Fibroblast of pulmonary artery (primary cell): ENCODE results near the gene SIGLEC6.
"Not testable (repeated sequence)": the region's sequence is repeated elsewhere in the genome, so short reads cannot be mapped to it uniquely, and the experiment has no call there.

Experiments
- DNase-seq: peaks from one replicate; pipeline ENCODE4 v3.0.0-alpha.2; 2010; ENCODE audit warnings: low read depth
- H3K4me3 ChIP-seq: replicated peaks from 2 replicates; pipeline ENCODE4 v1.5.1; 2011; ENCODE audit warnings: low read depth, mild to moderate bottlenecking, control low read depth, low read length, moderate library complexity
- TF ChIP-seq, protein P1 (sequence below): IDR thresholded peaks from 2 replicates; pipeline ENCODE4 v1.5.1; 2011; ENCODE audit warnings: mild to moderate bottlenecking, control low read depth, low read length, inconsistent platforms; ENCODE audit errors: missing control alignments

Gene SIGLEC6

DNA sequence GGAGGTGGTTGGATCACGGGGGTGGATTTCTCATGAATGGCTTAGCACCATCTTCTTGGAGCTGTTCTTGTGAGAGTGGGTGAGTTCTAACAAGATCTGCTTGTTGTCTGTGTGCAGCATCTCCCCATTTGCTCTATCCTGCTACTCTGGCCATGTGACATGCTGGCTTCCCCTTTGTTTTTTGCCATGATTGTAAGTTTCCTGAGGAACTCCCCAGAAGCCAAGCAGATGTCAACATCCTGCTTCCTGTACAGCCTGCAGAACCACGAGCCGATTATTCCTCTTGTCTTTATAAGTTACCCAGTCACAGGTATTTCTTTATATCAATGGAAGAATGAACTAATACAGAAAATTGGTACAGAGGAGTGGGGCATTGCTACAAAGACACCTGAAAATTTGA, 27.6 kb downstream of the SIGLEC6 start:
- TF ChIP-seq, protein P1, sequence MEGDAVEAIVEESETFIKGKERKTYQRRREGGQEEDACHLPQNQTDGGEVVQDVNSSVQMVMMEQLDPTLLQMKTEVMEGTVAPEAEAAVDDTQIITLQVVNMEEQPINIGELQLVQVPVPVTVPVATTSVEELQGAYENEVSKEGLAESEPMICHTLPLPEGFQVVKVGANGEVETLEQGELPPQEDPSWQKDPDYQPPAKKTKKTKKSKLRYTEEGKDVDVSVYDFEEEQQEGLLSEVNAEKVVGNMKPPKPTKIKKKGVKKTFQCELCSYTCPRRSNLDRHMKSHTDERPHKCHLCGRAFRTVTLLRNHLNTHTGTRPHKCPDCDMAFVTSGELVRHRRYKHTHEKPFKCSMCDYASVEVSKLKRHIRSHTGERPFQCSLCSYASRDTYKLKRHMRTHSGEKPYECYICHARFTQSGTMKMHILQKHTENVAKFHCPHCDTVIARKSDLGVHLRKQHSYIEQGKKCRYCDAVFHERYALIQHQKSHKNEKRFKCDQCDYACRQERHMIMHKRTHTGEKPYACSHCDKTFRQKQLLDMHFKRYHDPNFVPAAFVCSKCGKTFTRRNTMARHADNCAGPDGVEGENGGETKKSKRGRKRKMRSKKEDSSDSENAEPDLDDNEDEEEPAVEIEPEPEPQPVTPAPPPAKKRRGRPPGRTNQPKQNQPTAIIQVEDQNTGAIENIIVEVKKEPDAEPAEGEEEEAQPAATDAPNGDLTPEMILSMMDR, result no peak
- no peak overlapping the region for H3K4me3 ChIP-seq
- no peak for DNase-seq

DNA sequence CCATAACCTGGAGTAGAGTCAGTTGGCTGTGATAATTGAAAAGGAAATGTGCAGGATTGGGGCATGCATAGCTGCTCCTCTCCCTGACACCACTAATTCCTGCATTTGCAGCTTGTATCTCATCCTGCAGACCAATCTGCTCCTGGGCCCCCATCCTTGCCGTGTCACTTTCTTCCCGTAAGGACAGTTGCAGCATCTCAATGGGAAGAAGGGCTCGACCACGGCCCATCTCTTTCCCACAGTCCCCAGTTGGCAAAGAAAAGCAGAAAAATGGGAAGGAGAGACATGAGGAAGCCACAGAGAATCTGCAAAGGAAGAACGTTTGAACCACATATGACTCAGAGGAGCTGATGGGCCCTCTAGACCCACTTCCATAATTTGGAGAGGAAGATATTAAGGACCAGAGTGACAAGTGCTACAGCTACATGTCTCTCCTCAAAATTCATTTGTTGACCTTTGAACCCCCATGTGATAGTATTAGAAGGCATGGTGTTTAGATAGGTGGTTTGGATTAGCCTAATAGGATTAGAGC, 28.1 kb downstream of the SIGLEC6 start:
- no peak overlapping the region for H3K4me3 ChIP-seq
- TF ChIP-seq, protein P1, result no peak
- no peak for DNase-seq

DNA sequence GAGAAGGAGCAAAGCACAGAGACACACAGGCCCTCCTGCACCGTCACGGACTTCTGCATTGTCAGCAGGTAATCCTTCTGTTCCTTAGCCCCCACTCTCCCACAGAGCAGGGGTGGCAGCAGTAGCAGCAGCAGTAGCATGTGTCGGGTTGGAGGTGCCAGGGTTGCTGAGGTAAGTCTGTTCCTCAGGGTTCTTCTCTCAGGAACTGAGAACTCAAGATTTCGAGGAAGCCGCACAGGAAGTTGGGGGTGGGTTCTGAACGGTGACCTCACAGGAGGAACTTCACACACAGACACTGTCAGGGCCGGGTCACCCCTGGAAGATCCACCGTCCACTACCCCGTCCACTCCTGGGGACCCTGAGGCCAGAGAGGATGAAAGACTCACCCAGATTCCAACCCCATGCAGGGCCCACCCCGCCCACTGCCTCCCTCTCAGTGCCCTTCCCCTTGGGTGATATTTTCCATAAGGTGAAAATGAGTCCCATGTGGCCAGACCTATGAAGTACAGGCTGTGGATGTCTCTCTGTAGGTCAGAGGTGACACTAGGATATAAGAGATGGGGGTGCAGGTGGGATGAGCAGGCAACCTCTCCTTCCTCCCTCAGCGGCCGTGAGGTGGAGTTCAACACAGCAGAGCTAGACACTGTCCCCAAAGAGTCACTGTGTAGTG, 29.7 kb downstream of the SIGLEC6 start, which contains the start of gene SIGLEC12:
Gene SIGLEC12 (minus strand): TSS at position 207 of the 670 bp plus-strand sequence. CDS start 67 bp downstream, at position 140.
- TF ChIP-seq, protein P1, result no peak
- no peak for DNase-seq
- no peak within 1 kb of the TSS for H3K4me3 ChIP-seq

DNA sequence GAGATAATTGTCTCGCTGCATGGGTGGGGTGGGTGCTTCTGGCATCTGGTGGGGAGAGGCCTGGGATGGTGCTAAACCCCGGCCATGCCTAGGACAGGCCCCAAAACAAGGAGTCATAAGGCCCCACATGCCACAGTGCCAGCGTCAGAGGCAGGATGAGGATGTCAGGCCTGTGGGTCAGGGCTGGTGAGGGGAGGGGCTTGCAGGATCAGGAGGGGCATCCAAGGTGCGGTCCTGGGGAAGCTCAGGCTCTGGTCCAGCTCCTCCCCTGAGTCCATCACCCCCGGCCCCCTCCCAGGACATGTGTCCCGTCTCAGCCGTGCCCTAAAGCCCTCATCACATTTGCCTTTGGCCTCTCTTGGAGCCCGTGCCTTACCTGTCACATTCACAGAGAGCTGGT, 30.5 kb downstream of the SIGLEC6 start:
- not testable (repeated sequence) for H3K4me3 ChIP-seq, DNase-seq

DNA sequence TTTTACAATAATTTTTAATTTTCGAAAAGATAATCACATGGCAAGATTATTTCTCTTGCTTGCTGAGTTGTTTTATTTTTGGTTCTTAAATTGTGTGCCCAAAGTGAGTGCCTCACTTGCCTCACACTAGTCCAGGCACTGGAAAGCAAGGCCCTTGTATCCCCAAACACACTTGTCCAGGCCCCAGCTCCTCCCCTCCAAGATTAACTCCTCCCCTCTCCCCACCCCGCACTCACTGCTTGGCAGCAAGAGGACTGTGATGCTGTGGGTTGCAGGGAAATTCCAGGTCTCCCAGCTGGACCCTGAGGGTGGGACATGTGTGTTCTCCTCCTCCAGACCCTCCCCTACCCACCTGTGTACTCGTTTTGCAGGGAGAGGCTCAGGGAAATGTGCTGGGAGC, 33.8 kb downstream of the SIGLEC6 start:
- TF ChIP-seq, protein P1, result no peak
- H3K4me3 ChIP-seq, result no peak overlapping the region
- no peak for DNase-seq

DNA sequence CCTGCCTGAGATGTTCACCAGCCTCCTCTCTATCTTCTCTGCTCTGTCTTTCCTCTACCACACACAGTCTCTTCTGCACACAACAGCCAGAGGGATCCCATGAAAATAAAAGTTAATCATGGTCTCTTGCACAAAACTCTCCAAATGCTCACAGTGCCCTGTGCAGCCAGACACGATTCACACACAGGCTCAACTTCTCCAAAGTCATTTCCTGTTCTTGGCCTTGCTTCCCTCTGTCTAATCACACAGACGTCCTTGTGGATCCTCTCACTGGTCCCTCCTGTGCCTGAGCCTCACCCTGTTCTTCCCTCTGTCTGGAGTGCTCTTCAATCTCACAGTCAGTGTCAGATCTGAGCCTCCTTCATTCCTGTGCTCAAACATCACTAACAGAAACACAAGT, 37.7 kb downstream of the SIGLEC6 start:
- TF ChIP-seq, protein P1, result no peak
- no peak overlapping the region for H3K4me3 ChIP-seq

DNA sequence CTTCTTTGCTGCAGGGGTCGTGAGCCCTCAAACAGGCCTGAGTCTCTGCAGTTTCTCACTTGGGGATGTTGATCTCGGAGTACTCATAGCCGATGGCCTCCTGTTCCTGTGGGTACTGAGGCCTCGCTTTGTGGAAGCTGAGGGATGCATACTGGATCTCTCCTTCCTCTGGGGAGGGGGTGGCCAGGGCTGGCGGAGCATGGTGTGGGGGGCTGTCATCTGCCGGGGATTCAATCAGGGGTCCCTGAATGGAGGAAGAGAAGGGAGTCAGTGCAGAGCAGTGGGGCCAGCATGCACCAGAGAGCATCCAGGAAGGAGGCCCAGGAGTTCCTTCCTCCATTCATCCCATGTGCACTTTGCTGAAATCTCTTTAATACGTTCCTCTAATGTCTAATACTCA, 39.9 kb downstream of the SIGLEC6 start:
- H3K4me3 ChIP-seq, result no peak overlapping the region
- TF ChIP-seq, protein P1, result no peak
- no peak for DNase-seq

More for the DNA sequence above, 37.7 kb downstream of the SIGLEC6 start:
- no peak for DNase-seq
